ENCODE results near the gene ZNF442. TPM values are rescaled to one million over a fixed set of nuclear protein-coding genes. Genes with fewer than 3 reads are reported as not detected.
"Not testable (repeated sequence)": the region's sequence is repeated elsewhere in the genome, so short reads cannot be mapped to it uniquely, and the experiment has no call there.

ZNF442 gene
- 13.4 TPM for total RNA-seq
- polyA plus RNA-seq, result 3.8 TPM

DNA sequence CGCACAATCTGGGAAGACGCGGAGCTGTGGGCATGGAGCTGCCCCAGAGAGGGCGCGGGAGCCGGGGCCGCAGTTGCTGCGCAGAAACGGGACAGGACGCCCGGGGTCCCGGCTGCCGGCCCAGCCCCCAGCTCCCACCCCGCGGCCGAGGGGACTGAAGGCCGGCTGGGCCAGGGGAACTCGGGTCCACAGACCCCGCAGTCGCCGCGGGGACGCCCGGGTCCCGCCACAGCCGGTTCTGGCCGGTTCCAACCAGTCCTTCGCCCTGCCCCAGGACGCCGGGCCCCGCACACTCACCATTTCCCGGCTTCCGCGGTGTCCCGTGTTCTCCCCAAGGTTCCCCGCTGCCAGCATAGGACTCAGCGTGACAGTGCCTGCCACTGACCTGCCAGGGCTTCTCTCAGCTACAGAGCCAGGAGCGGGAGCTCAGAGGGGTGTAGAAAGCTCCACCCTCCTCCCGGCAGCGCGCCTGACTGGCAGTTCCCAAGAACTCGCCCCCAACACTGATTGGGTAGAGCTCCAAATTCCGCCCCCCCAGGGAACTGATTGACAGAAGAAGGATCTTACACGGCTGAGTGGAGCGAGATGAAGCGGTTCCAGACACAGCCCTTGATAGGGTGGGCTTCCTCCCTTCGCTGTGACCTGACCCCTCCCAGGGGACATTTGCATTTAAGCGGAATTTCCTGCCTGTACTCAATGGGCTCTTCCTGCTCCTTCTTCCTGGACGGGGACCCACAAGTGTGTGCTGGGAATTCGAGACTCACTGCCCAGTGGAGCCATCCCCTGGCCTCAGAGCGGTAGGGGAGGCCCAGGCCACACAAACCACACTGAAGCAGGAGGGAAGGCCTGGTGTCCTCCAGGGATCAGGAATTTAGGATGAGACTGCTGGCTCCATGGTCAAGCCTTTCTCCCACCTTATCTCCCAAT lies at the start of gene ZNF442:
Gene ZNF442, minus strand, starts transcription at position 448 of the 927 bp plus-strand sequence. CDS start 2,052 bp downstream, outside the sequence.
- under 1% methylated on average over 51 of the region's 51 CpGs for WGBS
- Histone ChIP-seq H3K27ac (ENCODE audit: low read depth) (peak within 1 kb of the TSS; percentile 90), H3K36me3 (ENCODE audit: insufficient read depth) (no peaks in the 10 kb centered on the region), H3K4me1 (ENCODE audit: insufficient read depth) (no peaks in the 10 kb centered on the region), H3K4me3 (ENCODE audit: low read depth, low read length) (peak within 1 kb of the TSS; percentile 76)
- DNase-seq (ENCODE audit: extremely low spot score), result peak; percentile 98

- H3K27ac ChIP-seq (ENCODE audit: low read depth), result no peak overlapping the region
- no peaks in the 10 kb centered on the region for H3K36me3 ChIP-seq (ENCODE audit: insufficient read depth)
- WGBS, result 95% methylated on average over 2 of the region's 2 CpGs
- DNase-seq (ENCODE audit: extremely low spot score), result no peak
- H3K4me1 ChIP-seq (ENCODE audit: insufficient read depth), result no peaks in the 10 kb centered on the region
- no peak overlapping the region for H3K4me3 ChIP-seq (ENCODE audit: low read depth, low read length)
Measured at GRCh38 chr19:12411893-12412292, 46.4 kb upstream of the ZNF442 start.

DNA sequence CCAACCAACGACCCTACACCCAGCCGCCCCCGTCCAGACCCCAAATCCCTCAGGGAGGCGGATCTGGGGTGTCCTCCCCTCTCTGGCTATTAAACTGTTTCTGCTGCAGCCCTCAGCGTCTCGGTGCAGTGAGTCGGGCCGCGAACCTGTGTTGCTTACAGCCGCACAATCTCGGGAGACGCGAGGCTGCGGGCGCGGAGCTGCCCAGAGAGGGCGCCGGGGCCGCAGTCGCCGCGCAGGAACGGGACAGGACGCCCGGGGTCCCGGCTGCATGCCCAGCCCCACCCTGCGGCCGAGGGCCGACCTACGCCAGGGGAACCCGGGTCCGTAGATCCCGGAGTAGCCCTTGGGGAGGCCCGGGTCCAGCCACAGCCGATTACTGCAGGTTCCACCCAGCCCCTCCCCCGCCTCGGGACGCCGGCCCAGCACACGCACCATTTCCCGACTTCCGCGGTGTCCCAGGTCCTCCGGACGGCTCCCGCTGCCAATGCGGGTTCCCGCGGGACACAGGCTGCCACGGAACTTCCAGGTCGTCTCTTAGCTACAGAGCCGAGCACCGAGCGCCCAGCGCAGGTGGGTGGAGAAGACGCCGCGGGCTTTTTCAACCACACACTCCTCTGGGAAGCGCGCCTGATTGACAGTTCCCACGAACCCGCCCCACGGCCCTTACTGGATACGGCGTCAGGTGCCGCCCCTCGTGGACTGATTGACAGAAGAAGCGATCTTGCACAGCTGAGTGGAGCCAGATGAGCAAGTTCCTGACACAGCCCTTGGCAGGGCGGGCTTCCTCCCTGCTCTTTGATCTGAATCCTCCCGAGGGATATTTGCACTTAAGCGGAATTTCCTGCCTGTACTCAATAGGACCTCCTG lies 35.4 kb upstream of the ZNF442 start, which contains the start of gene ZNF799:
Gene ZNF799, minus strand, starts transcription at position 639 of the 870 bp plus-strand sequence. Its CDS starts 201 bp downstream, at position 438.
- peak within 1 kb of the TSS; percentile 69 for H3K27ac ChIP-seq (ENCODE audit: low read depth)
- H3K4me1 ChIP-seq (ENCODE audit: insufficient read depth), result no peaks in the 10 kb centered on the region
- H3K4me3 ChIP-seq (ENCODE audit: low read depth, low read length), result peak within 1 kb of the TSS; percentile 51
- WGBS, result under 1% methylated on average over 71 of the region's 71 CpGs
- peak; percentile 86 for DNase-seq (ENCODE audit: extremely low spot score)
- no peaks in the 10 kb centered on the region for H3K36me3 ChIP-seq (ENCODE audit: insufficient read depth)

- DNase-seq (ENCODE audit: extremely low spot score); H3K4me1 ChIP-seq (ENCODE audit: insufficient read depth); H3K36me3 ChIP-seq (ENCODE audit: insufficient read depth): not testable (repeated sequence)
- H3K27ac ChIP-seq (ENCODE audit: low read depth), result peak overlapping the region; percentile 69
- H3K4me3 ChIP-seq (ENCODE audit: low read depth, low read length), result peak overlapping the region; percentile 51
- 3% methylated on average over 23 of the region's 23 CpGs for WGBS
Measured at GRCh38 chr19:12399901-12400632, 34.6 kb upstream of the ZNF442 start.

GRCh38 chr19:12391148-12391547 lies 25.7 kb upstream of the ZNF442 start:
- not testable (repeated sequence) for DNase-seq (ENCODE audit: extremely low spot score); H3K36me3 ChIP-seq (ENCODE audit: insufficient read depth); H3K4me3 ChIP-seq (ENCODE audit: low read depth, low read length); H3K4me1 ChIP-seq (ENCODE audit: insufficient read depth); H3K27ac ChIP-seq (ENCODE audit: low read depth)
- WGBS, result 96% methylated on average over 6 of the region's 6 CpGs

DNA sequence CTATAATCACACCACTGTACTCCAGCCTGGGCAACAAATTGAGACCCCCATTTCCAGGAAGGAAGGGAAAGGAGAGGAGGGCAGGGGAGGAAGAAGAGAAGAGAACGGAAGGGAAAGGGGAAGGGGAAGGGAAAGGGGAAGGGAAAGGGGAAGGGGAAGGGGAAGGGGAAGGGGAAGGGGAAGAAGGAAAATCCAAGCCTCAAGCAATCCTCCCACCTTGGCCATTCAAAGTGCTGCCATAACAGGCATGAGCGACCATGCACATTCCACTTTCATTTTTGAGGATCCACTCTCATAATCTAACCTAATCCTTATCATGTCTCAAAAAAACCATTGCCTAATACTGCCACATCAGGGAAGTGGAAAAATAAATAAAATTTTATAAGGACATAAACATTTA lies 20.9 kb upstream of the ZNF442 start:
- H3K36me3 ChIP-seq (ENCODE audit: insufficient read depth); DNase-seq (ENCODE audit: extremely low spot score); H3K4me3 ChIP-seq (ENCODE audit: low read depth, low read length); H3K4me1 ChIP-seq (ENCODE audit: insufficient read depth); H3K27ac ChIP-seq (ENCODE audit: low read depth): not testable (repeated sequence)
- WGBS, result 82% methylated on average over 2 of the region's 2 CpGs

DNA sequence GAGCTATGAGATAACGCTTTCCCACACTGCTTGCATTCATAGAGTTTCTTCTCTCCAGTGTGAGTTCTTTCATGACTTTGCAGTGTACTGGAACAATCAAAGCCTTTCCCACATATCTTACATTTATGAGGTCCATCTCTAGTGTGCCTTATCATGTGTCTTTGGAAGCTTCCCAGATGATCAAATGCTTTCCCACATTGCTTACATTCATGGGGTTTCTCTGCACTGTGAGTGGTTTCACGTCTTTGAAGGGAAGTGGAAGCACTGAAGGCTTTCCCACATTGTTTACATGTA lies 14.9 kb upstream of the ZNF442 start:
- no peak for DNase-seq (ENCODE audit: extremely low spot score)
- Histone ChIP-seq H3K4me3 (ENCODE audit: low read depth, low read length) (no peak overlapping the region), H3K4me1 (ENCODE audit: insufficient read depth) (no peaks in the 10 kb centered on the region), H3K27ac (ENCODE audit: low read depth) (no peak overlapping the region), H3K36me3 (ENCODE audit: insufficient read depth) (peaks cover 4% of the 10 kb centered on the region)
- WGBS, result 48% methylated on average over 2 of the region's 2 CpGs

- no peak for DNase-seq (ENCODE audit: extremely low spot score)
- WGBS, result 84% methylated on average over 5 of the region's 5 CpGs
- Histone ChIP-seq H3K4me1 (ENCODE audit: insufficient read depth) (no peaks in the 10 kb centered on the region), H3K27ac (ENCODE audit: low read depth) (no peak overlapping the region), H3K4me3 (ENCODE audit: low read depth, low read length) (no peak overlapping the region), H3K36me3 (ENCODE audit: insufficient read depth) (peaks cover 4% of the 10 kb centered on the region)
Measured at GRCh38 chr19:12379732-12380443, 14.4 kb upstream of the ZNF442 start.

GRCh38 chr19:12374026-12374425 lies 8.5 kb upstream of the ZNF442 start:
- Histone ChIP-seq H3K36me3 (ENCODE audit: insufficient read depth) (no peaks in the 10 kb centered on the region), H3K27ac (ENCODE audit: low read depth) (no peak overlapping the region), H3K4me1 (ENCODE audit: insufficient read depth) (no peaks in the 10 kb centered on the region), H3K4me3 (ENCODE audit: low read depth, low read length) (no peak overlapping the region)
- no peak for DNase-seq (ENCODE audit: extremely low spot score)
- WGBS, result 93% methylated on average over 1 of the region's 1 CpG

GRCh38 chr19:12364391-12365235 lies 870 bp downstream of the ZNF442 start:
- H3K27ac ChIP-seq (ENCODE audit: low read depth), result peak overlapping the region; percentile 90
- H3K36me3 ChIP-seq (ENCODE audit: insufficient read depth), result no peaks in the 10 kb centered on the region
- peak overlapping the region; percentile 76 for H3K4me3 ChIP-seq (ENCODE audit: low read depth, low read length)
- WGBS, result 6% methylated on average over 28 of the region's 28 CpGs
- DNase-seq (ENCODE audit: extremely low spot score), result no peak
- no peaks in the 10 kb centered on the region for H3K4me1 ChIP-seq (ENCODE audit: insufficient read depth)

DNA sequence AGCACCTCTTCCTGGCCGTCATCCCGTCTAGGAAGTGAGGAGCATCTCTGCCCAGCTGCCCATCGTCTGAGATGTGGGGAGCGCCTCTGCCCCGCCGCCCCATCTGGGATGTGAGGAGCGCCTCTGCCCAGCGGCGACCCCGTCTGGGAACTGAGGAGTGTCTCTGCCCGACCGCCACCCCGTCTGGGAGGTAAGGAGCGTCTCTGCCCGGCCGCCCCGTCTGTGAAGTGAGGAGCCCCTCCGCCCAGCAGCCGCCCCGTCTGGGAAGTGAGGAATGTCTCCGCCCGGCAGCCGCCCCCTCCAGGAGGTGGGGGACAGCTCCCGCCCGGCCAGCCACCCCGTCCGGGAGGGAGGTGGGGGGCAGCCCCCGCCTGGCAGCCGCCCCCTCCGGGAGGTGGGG lies 3.2 kb downstream of the ZNF442 start:
- H3K4me3 ChIP-seq (ENCODE audit: low read depth, low read length); DNase-seq (ENCODE audit: extremely low spot score); H3K27ac ChIP-seq (ENCODE audit: low read depth); H3K4me1 ChIP-seq (ENCODE audit: insufficient read depth); H3K36me3 ChIP-seq (ENCODE audit: insufficient read depth): not testable (repeated sequence)
- 96% methylated on average over 30 of the region's 30 CpGs for WGBS

DNA sequence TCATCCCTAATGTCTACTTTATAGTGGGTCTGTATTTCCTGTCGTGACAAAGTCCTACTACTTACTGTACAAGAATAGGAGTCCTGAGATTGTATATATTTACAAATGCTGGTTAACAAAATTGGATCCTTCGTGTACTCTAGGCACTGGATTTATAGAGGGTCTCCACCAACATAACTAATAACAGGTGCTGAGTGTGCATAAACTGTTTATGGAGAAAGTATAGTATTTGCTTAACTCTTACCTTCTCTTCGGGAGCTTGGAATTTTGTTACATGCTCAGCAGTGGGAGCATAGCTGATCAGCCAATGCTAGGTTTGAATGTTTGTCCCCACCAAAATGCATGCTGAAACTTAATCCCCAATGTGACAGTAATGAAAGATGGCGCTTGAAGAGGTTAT lies 12.1 kb downstream of the ZNF442 start:
- Histone ChIP-seq H3K4me3 (ENCODE audit: low read depth, low read length) (no peak overlapping the region), H3K27ac (ENCODE audit: low read depth) (no peak overlapping the region), H3K36me3 (ENCODE audit: insufficient read depth) (no peaks in the 10 kb centered on the region), H3K4me1 (ENCODE audit: insufficient read depth) (no peaks in the 10 kb centered on the region)
- DNase-seq (ENCODE audit: extremely low spot score), result no peak
- WGBS, result 93% methylated on average over 4 of the region's 4 CpGs

All from urinary bladder (tissue), 4 donors.